ENCODE data around the gene LRRC40. TPM values are rescaled to one million over a fixed set of nuclear protein-coding genes. Genes with fewer than 3 reads are reported as not detected.

LRRC40 gene
- total RNA-seq, 2 experiments from 2014 or later, result 12.4 to 13.3 TPM

GRCh38 chr1:70231475-70231874 is 26.1 kb upstream of the LRRC40 start:
- H3K4me3 ChIP-seq (ENCODE audit: low read length), result no peak overlapping the region
- H3K4me3 Mint-ChIP-seq, result no peak overlapping the region
- H3K36me3 ChIP-seq (ENCODE audit: insufficient read depth, low read length), result peaks cover 89% of the 10 kb centered on the region
- ATAC-seq (ENCODE audit: poor library complexity) (no peak), DNase-seq (no peak)
- no peaks in the 10 kb centered on the region for H3K9me3 ChIP-seq (ENCODE audit: control insufficient read depth in 1 of 2, insufficient read depth in 1 of 2, low read length in 2 of 2)
- H3K4me1 ChIP-seq (ENCODE audit: insufficient read depth, low read length), result no peaks in the 10 kb centered on the region
- H3K27me3 ChIP-seq (ENCODE audit: control insufficient read depth in 1 of 2, insufficient read depth in 2 of 2, low read length in 2 of 2), result no peaks in the 10 kb centered on the region
- no peaks in the 10 kb centered on the region for H3K27me3 Mint-ChIP-seq
- ChIA-PET POLR2A (interaction anchor here (4.2 kb wide), 1 partner anchor 10 kb away, joined by 19 read pairs; the partner anchor contains the start of gene SRSF11), CTCF (interaction anchor here (1.1 kb wide), 1 partner anchor 10 kb away, joined by 3 read pairs; the partner anchor contains the start of gene SRSF11)
- peaks cover 96% of the 10 kb centered on the region for H3K36me3 Mint-ChIP-seq (ENCODE audit: low read depth)
- intact Hi-C loops (cut with DNase I, micrococcal nuclease), result loop anchor here in 1 of 2 experiments (5.0 kb wide), 1 partner anchor 831 kb away; no protein-coding TSS in a partner anchor
- no peaks in the 10 kb centered on the region for H3K9me3 Mint-ChIP-seq
- no peak overlapping the region for H3K27ac ChIP-seq (ENCODE audit: low read depth in 1 of 2, low read length in 2 of 2)
- peaks cover 44% of the 10 kb centered on the region for H3K4me1 Mint-ChIP-seq (ENCODE audit: low read depth)
- no peak for TF ChIP-seq CTCF (IDR thresholded peaks at IDR 0.05)
- H3K27ac Mint-ChIP-seq, result no peak overlapping the region

- Histone ChIP-seq H3K4me3 (ENCODE audit: low read length) (no peak overlapping the region), H3K27ac (ENCODE audit: low read depth in 1 of 2, low read length in 2 of 2) (no peak overlapping the region), H3K36me3 (ENCODE audit: insufficient read depth, low read length) (peaks cover 86% of the 10 kb centered on the region), H3K9me3 (ENCODE audit: control insufficient read depth in 1 of 2, insufficient read depth in 1 of 2, low read length in 2 of 2) (no peaks in the 10 kb centered on the region), H3K4me1 (ENCODE audit: insufficient read depth, low read length) (no peaks in the 10 kb centered on the region), H3K27me3 (ENCODE audit: control insufficient read depth in 1 of 2, insufficient read depth in 2 of 2, low read length in 2 of 2) (no peaks in the 10 kb centered on the region)
- intact Hi-C loops (cut with DNase I, micrococcal nuclease), result no loop called here
- TF ChIP-seq CTCF (IDR thresholded peaks at IDR 0.05), result no peak
- no peak overlapping the region for H3K27ac Mint-ChIP-seq
- ChIA-PET POLR2A (no interaction called here), CTCF (no interaction called here)
- ATAC-seq (ENCODE audit: poor library complexity), result no peak
- no peaks in the 10 kb centered on the region for H3K27me3 Mint-ChIP-seq
- H3K9me3 Mint-ChIP-seq, result no peaks in the 10 kb centered on the region
- H3K4me1 Mint-ChIP-seq (ENCODE audit: low read depth), result peaks cover 62% of the 10 kb centered on the region
- H3K36me3 Mint-ChIP-seq (ENCODE audit: low read depth), result peaks cover 92% of the 10 kb centered on the region
- H3K4me3 Mint-ChIP-seq, result no peak overlapping the region
- no peak for DNase-seq
These were observed 23.3 kb upstream of the LRRC40 start for GRCh38 chr1:70228670-70229069.

- TF ChIP-seq CTCF (IDR thresholded peaks at IDR 0.05), result no peak
- DNase-seq (peak in 1 of 14 experiments; percentile 25), ATAC-seq (ENCODE audit: poor library complexity) (no peak)
- Mint-ChIP-seq H3K27ac (peak overlapping the region; percentile 28), H3K4me3 (no peak overlapping the region), H3K36me3 (ENCODE audit: low read depth) (peaks cover 92% of the 10 kb centered on the region), H3K4me1 (ENCODE audit: low read depth) (peaks cover 69% of the 10 kb centered on the region), H3K27me3 (no peaks in the 10 kb centered on the region), H3K9me3 (no peaks in the 10 kb centered on the region)
- H3K4me1 ChIP-seq (ENCODE audit: insufficient read depth, low read length), result no peaks in the 10 kb centered on the region
- ChIA-PET CTCF (no interaction called here), POLR2A (interaction anchor here (1.0 to 1.1 kb wide), 3 partner anchors 12 to 184 kb away, joined by 3 to 6 read pairs (median 4); partner anchors contain the start of gene CTH)
- peaks cover 80% of the 10 kb centered on the region for H3K36me3 ChIP-seq (ENCODE audit: insufficient read depth, low read length)
- H3K27me3 ChIP-seq (ENCODE audit: control insufficient read depth in 1 of 2, insufficient read depth in 2 of 2, low read length in 2 of 2), result no peaks in the 10 kb centered on the region
- H3K27ac ChIP-seq (ENCODE audit: low read depth in 1 of 2, low read length in 2 of 2), result no peak overlapping the region
- H3K9me3 ChIP-seq (ENCODE audit: control insufficient read depth in 1 of 2, insufficient read depth in 1 of 2, low read length in 2 of 2), result no peaks in the 10 kb centered on the region
- intact Hi-C loops (cut with DNase I, micrococcal nuclease), result no loop called here
- no peak overlapping the region for H3K4me3 ChIP-seq (ENCODE audit: low read length)
These were observed 22.1 kb upstream of the LRRC40 start for GRCh38 chr1:70227439-70227838.
